HG03571 (cell line): ENCODE data around the gene CRACR2B.

Experiments used
- ATAC-seq: cut with Tn5 transposase; IDR thresholded peaks from one replicate; pipeline ENCODE4 v1.9.1; 2021; ENCODE audit not compliant: unreplicated experiment

The CRACR2B gene

DNA sequence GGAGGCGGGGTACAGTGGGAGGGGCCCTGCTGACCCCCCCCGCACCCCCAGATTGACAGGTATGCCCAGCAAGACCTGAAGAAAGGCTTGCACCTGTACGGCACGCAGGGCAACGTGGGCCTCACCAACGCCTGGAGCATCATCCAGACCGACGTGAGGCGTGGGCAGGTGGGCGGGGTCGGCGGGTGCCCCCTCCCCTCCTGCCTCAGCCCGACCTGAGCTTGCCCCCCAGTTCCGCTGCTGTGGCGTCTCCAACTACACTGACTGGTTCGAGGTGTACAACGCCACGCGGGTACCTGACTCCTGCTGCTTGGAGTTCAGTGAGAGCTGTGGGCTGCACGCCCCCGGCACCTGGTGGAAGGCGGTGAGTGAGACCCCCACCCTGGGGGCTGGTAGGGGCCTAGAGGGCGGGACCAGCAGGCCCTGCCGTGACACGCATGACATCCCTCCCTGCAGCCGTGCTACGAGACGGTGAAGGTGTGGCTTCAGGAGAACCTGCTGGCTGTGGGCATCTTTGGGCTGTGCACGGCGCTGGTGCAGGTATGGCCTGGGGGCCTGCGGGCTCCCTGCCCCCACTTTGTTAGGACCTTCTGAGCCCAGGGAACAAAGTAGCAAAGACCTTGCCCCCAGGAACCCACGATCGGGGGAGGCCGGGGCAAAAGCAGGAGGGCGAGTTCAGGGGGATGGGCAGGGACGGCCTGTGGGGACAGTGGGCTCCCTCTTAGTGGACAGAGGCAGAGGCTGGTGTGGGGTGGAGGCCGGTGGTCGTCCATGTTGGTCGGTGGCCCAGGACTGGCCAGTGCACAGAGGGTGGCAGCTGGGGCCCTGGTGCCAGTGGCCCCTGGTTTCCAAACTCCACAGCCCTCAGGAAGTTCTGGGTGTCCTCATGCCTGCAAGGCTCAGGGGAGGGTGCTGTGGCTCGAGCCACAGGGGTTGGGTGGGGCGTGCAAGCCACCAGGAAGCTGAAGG lies 38.0 kb downstream of the CRACR2B start:
- no peak for ATAC-seq

DNA sequence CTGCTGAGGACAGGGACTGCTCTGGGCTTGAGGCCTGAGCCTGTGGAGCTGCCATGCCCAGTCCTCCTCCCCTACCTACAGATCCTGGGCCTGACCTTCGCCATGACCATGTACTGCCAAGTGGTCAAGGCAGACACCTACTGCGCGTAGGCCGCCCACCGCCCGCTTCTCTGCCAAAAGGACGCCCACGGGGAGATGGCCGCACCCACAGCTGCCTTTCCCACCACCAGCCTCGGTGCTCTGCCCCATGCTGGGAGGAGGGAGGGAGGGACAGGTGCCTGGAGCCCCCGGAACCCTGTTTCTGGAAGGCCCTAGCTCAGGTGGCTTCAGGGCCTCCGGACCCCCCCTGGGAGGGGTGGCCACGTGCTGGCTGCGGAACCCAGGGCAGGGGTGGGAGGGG lies 38.8 kb downstream of the CRACR2B start:
- no peak for ATAC-seq

- ATAC-seq: no peak
Observed at GRCh38 chr11:867856-868358, 40.2 kb downstream of the CRACR2B start.

DNA sequence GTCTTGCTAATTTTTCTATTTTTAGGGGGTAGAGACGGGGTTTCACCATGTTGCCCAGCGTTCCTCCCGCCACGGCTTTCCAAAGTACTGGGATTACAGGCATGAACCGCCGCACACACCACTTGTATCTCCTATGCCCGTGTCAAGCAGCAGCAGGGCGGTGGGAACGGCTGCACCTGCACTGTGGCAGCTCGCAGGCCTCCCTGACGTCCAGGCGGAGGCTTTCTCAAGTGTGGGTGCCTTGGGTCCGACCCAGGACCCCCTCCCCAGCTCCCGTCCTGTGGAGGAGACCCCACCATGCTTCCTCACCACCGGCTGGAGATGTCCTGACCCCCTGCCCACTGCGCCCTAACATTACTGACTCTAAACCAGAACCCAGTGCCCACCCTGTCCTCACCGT lies 40.7 kb downstream of the CRACR2B start:
- no peak for ATAC-seq

DNA sequence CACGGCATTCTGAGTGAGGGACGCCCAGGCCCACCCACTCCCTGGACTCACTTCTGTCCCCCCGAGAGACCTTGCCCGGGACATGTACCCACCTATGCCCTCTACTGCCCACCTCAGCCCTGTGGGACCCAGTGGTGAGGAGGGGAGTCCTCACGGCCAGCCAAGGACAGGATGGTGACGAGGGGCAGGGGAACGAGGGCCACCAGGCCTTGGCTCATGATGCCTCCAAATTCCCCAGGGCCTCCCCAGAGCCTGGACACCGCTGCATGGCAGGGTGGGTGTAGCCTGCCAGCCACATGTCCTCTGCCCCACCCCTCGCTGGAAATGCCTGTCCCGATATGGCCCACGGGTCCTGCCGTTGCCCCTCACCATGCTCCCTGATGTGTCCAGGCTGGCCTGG lies 41.1 kb downstream of the CRACR2B start:
- no peak for ATAC-seq

DNA sequence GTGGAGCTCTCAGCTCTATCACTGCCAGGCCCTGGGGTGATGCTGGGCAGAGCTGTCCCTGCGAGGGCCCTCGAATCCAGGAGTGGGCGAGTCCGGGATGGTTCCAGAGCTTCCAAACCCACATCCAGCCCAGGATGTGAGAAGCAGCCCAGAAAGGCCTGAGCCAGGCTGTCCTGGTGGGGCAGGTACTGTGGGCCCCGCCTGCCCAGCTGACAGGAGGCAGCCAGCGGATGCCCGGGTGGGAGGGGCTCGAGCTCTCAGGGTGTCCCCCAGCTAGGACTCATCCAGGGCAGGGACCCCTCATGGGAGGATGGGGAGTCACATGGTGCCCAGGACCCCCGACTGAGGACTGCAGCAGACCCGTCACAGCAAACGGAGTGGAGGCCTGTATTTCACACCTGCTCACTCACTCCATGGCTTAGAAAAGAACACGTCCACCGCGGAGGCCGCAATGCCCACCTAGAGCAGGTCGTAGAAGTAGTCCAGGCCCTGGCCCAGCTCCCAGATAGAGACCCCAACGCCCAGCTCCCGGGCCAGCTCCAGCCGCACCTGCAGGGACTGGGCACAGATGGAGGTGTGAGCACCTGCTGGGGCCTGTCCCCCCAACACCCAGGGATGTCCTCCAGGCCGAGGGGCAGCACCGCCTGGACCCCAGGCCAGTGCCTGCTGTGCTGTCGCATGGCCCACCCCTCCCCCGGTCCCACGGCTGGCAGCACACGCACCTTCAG lies 41.8 kb downstream of the CRACR2B start:
- ATAC-seq: no peak

- no peak for ATAC-seq
Observed at GRCh38 chr11:870127-870413, 42.4 kb downstream of the CRACR2B start.

DNA sequence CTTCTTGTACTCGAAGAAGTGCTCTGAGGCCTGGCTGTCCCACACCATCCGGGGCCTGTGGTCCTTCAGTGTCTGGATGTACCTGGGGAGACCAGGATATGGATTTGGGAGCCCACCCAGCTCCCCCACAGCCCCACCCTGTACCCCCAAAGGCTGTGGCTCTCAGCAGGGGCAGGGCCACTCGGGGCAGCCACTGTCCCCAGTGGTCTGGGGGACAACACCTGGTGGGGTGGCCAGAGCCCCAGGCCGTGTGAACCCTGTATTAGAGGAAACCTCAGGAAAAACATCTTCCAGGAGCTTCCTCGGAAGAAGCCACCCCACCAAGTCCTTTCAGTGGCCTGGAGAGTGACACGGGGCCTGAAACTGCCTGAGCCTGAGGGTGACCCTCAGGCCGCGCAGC lies 42.7 kb downstream of the CRACR2B start:
- no peak for ATAC-seq

DNA sequence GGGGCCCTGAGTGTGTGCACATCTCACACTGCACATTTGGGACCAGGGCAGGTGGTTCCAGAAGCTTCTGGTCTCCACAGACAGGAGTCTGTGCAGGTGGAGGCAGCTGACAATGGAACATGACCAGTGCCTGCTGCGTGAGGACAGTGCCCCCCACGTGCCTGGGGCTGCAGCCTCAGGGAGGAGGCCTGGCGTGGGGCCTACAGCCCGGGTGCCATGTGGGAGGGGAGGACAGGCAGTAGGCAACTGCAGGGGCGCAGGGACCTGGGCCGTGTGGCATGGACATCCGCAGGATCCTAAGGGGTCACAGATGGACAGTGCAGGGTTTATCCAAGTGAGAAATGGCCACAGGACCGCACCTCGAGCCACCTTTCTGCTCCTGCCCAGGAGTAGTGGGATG lies 43.8 kb downstream of the CRACR2B start:
- no peak for ATAC-seq

DNA sequence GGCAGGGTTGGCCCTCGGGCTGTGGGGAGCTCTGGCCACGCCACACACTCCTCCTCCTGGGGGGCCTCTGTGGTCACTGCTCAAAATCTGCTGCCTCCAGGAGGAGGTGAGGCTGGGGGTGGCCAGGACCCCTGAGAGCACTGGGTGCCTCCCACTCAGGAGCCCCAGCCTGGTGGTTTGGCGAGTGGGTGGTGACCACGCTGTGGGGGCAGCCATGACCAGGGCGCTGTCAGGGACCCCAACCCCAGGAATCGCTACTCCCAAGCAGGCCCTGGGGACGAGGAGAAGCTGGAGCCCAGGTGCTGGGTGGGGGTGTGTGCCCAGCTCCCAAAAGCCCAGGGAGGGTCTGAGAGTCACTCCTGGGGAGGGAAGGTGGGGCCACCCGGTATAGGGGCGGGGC lies 45.1 kb downstream of the CRACR2B start:
- no peak for ATAC-seq

- no peak for ATAC-seq
Observed at GRCh38 chr11:873706-874105, 46.0 kb downstream of the CRACR2B start.

DNA sequence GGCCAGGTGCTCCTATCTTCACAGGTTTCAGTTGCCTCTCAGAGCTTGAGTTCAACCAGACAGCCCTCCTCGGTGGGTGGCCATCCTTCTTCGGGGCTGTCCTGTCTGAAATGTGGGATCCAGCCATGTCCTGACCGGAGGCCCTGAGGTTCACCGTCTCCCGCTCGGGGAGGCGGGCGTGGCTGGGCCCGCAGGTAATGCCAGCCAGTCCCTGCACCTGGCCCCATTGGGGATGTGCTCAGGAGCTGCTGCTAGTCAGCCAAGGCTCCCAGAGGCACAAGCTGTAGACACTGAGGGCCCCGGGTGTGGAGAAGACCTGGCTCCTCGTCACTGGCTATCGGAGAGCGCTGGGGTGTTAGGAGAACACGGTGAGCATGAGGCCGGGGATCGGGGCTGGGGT lies 47.5 kb downstream of the CRACR2B start:
- no peak for ATAC-seq

- no peak for ATAC-seq
Observed at GRCh38 chr11:875769-876301, 48.1 kb downstream of the CRACR2B start.

DNA sequence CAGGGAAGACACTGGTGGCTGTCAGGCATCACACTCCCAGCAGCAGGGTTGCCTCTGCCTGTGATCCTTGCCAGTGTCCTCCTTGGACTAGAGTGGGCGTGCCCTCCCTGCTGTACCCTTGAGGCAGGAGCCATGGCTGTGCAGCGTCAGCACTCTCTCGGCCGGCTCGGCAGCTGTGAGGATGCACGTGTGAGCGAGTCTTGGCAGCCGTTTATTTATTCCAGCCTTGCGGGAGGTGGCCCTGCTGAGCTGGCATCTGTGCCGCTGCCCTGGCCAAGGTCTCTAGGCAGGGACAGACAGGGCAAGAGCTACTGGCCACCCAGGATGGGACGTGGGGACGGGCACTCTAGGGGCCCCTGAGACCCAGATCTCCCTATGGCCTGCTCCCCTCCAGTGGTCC lies 48.8 kb downstream of the CRACR2B start:
- no peak for ATAC-seq

- ATAC-seq: no peak
Observed at GRCh38 chr11:877565-877964, 49.8 kb downstream of the CRACR2B start.

- no peak for ATAC-seq
Observed at GRCh38 chr11:880447-880846, 52.7 kb downstream of the CRACR2B start.
